ENCODE results near the gene GUCY1B1. TPM values are rescaled to one million over a fixed set of nuclear protein-coding genes. Genes with fewer than 3 reads are reported as not detected.
"Not testable (repeated sequence)": the region's sequence is repeated elsewhere in the genome, so short reads cannot be mapped to it uniquely, and the experiment has no call there.

The GUCY1B1 gene
- total RNA-seq, 2 experiments from 2014 or later, result 0.60 to 0.72 TPM

DNA sequence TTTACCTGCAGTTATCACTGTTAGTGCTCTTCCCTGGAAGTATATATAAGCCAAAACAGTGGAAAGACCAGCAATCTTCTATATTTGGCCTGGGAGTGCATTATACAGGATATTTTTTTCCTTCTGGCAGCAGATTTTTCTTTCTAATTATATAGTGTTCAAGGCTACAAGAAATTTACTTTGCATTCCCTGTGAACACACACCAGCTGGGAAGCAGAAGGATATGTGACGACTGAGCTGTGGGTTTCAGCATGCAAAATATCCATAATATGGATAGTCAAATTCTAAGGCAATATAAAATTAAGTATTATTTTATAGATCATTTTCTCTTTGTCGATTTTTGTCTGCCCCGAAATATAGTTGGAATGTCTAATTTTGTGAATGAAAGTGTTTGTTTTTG is 31.2 kb downstream of the GUCY1B1 start:
- intact Hi-C loops (cut with micrococcal nuclease), result no loop called here
- DNase-seq, result no peak
- no peaks in the 10 kb centered on the region for H3K36me3 Mint-ChIP-seq (ENCODE audit: low read depth)
- H3K9me3 Mint-ChIP-seq, result no peaks in the 10 kb centered on the region
- peaks cover 10% of the 10 kb centered on the region for H3K27me3 Mint-ChIP-seq (ENCODE audit: low read depth)
- H3K4me3 Mint-ChIP-seq, result no peak overlapping the region
- CTCF ChIA-PET, result no interaction called here
- no peaks in the 10 kb centered on the region for H3K4me1 Mint-ChIP-seq (ENCODE audit: low read depth)
- no peak overlapping the region for H3K27ac Mint-ChIP-seq

DNA sequence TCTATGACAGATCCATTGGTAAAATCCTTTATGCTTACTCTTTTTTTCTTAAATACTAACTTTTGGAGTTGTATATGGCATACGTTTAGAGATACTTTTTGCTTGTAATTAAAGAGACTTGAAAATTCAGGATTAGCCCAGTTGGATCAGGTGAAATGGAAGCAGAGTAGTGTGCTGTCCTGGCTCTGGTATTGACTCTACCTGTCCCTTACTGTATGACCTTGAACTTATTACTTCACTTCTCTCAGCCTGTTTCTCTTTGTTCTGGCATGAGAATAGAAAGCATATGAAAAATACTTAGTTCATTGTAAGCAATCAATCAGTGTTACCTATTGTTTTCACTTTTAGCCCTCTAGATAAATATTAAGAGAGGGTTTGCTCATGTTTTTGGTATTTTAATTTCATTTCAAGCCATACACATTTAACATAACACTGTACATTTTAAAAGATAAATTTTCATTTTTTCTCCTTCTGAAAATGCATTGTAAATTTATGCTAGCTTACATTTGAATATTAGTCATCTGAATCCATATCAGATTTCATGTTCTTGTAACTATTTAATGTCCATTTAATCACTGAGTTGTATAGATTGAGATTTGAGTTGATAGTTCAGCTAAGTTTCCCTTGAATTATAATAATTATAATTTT is 35.9 kb downstream of the GUCY1B1 start:
- H3K4me1 Mint-ChIP-seq (ENCODE audit: low read depth), result peaks cover 3% of the 10 kb centered on the region
- no peaks in the 10 kb centered on the region for H3K36me3 Mint-ChIP-seq (ENCODE audit: low read depth)
- peaks cover 11% of the 10 kb centered on the region for H3K27me3 Mint-ChIP-seq (ENCODE audit: low read depth)
- H3K9me3 Mint-ChIP-seq, result no peaks in the 10 kb centered on the region
- intact Hi-C loops (cut with micrococcal nuclease), result no loop called here
- no peak overlapping the region for H3K4me3 Mint-ChIP-seq
- no peak for DNase-seq
- CTCF ChIA-PET, result interaction anchor here (0.9 kb wide), 1 partner anchor 159 kb away, joined by 3 read pairs; no protein-coding TSS in a partner anchor
- H3K27ac Mint-ChIP-seq, result no peak overlapping the region

GRCh38 chr4:155795991-155796390 is 37.2 kb downstream of the GUCY1B1 start:
- Mint-ChIP-seq H3K9me3 (no peaks in the 10 kb centered on the region), H3K27ac (no peak overlapping the region), H3K27me3 (ENCODE audit: low read depth) (peaks cover 9% of the 10 kb centered on the region), H3K4me1 (ENCODE audit: low read depth) (peaks cover 3% of the 10 kb centered on the region), H3K4me3 (no peak overlapping the region), H3K36me3 (ENCODE audit: low read depth) (no peaks in the 10 kb centered on the region)
- DNase-seq, result no peak
- CTCF ChIA-PET, result interaction anchor here (0.6 to 0.7 kb wide), 2 partner anchors 10 to 360 kb away, joined by 3 to 4 read pairs; no protein-coding TSS in a partner anchor
- intact Hi-C loops (cut with micrococcal nuclease), result no loop called here

GRCh38 chr4:155797581-155797980 is 38.8 kb downstream of the GUCY1B1 start:
- H3K4me1 Mint-ChIP-seq (ENCODE audit: low read depth); intact Hi-C loops (cut with micrococcal nuclease); H3K27me3 Mint-ChIP-seq (ENCODE audit: low read depth); DNase-seq; H3K27ac Mint-ChIP-seq; H3K36me3 Mint-ChIP-seq (ENCODE audit: low read depth); H3K9me3 Mint-ChIP-seq; H3K4me3 Mint-ChIP-seq; CTCF ChIA-PET: not testable (repeated sequence)

DNA sequence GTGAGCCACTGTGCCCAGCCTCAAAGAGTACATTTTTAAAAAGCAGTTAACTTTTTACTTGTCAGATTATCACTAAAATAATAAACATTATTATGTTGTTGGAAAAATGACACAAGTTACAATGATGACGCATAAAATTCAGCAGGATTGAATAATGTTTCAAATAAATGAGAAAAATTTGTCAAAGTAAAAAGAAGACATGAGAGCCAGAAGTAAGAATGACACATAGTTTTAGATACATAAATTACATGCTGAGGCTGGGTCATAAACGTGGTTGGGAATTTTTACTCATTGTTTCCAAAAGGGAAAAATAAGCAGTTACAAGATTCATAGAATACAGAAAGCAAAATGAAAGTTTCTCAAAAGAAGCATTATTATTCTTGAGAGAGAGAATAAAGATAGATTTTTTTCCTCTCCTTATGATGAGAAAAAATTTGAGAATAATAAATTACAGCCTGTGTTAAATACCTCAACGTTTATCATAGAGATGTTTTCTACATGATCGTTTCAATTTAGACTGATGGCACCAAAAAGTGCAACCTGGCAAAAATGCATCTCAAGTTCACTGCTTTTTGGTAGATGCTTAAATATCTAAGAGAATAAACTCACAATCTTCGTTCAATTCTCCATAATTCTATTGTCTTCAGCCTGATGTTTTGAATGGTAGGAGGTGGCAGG is 40.4 kb downstream of the GUCY1B1 start:
- no peak for DNase-seq
- Mint-ChIP-seq H3K36me3 (ENCODE audit: low read depth) (no peaks in the 10 kb centered on the region), H3K4me3 (no peak overlapping the region), H3K27ac (no peak overlapping the region), H3K27me3 (ENCODE audit: low read depth) (peaks cover 7% of the 10 kb centered on the region), H3K9me3 (no peaks in the 10 kb centered on the region), H3K4me1 (ENCODE audit: low read depth) (peaks cover 3% of the 10 kb centered on the region)
- CTCF ChIA-PET, result no interaction called here
- intact Hi-C loops (cut with micrococcal nuclease), result no loop called here

DNA sequence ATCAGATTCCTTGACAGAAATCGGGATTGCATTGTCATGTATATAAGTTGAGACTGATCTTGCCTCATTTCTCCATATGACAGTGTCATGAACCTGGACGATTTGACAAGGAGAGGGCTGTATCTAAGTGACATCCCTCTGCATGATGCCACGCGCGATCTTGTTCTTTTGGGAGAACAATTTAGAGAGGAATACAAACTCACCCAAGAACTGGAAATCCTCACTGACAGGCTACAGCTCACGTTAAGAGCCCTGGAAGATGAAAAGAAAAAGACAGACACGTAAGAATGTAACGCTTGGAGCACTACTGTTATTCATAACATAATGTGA is 40.9 kb downstream of the GUCY1B1 start:
- Mint-ChIP-seq H3K4me1 (ENCODE audit: low read depth) (peaks cover 3% of the 10 kb centered on the region), H3K4me3 (no peak overlapping the region), H3K36me3 (ENCODE audit: low read depth) (no peaks in the 10 kb centered on the region), H3K27me3 (ENCODE audit: low read depth) (peaks cover 7% of the 10 kb centered on the region), H3K9me3 (no peaks in the 10 kb centered on the region), H3K27ac (no peak overlapping the region)
- intact Hi-C loops (cut with micrococcal nuclease), result no loop called here
- CTCF ChIA-PET, result no interaction called here
- DNase-seq, result no peak

DNA sequence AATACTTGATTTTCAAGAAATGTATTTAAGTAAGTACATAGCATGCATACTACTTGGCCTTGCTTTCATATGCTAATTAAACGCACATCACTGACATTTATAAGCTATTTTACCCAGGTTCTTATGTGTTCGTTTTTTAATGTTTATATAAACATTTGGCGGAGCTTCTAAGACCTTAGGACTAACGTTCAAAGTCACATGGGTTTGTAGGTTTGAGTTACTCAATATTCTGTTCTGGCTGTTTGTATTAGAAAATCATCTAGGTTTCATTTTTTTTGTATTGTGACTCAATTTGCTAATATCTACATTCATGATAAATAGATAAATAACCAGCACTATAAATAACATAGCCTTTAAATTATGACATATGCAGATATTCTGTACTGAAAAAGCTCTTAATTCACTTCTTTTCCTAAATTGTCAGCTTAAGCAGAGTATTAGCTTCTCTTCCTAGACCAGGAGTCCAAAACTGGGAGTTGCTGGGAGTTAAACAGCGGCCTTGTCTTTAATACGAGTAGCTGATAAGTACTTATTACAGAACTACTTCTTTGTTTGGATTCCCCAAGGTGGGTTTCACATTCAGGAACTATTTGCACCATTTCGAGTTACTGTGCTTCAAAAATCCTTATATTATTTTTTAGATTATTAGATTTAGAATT is 42.0 kb downstream of the GUCY1B1 start:
- Mint-ChIP-seq H3K27me3 (ENCODE audit: low read depth) (peaks cover 6% of the 10 kb centered on the region), H3K9me3 (no peaks in the 10 kb centered on the region), H3K27ac (no peak overlapping the region), H3K36me3 (ENCODE audit: low read depth) (no peaks in the 10 kb centered on the region), H3K4me1 (ENCODE audit: low read depth) (peaks cover 3% of the 10 kb centered on the region), H3K4me3 (no peak overlapping the region)
- intact Hi-C loops (cut with micrococcal nuclease), result no loop called here
- no peak for DNase-seq
- CTCF ChIA-PET, result interaction anchor here (1.3 kb wide), 1 partner anchor 11 kb away, joined by 3 read pairs; no protein-coding TSS in a partner anchor

GRCh38 chr4:155802190-155802959 is 43.6 kb downstream of the GUCY1B1 start:
- intact Hi-C loops (cut with micrococcal nuclease), result no loop called here
- H3K9me3 Mint-ChIP-seq, result no peaks in the 10 kb centered on the region
- peaks cover 3% of the 10 kb centered on the region for H3K4me1 Mint-ChIP-seq (ENCODE audit: low read depth)
- no peaks in the 10 kb centered on the region for H3K36me3 Mint-ChIP-seq (ENCODE audit: low read depth)
- H3K27me3 Mint-ChIP-seq (ENCODE audit: low read depth), result peaks cover 1% of the 10 kb centered on the region
- DNase-seq, result no peak
- no peak overlapping the region for H3K27ac Mint-ChIP-seq
- no peak overlapping the region for H3K4me3 Mint-ChIP-seq
- CTCF ChIA-PET, result no interaction called here

GRCh38 chr4:155805016-155805415 is 46.2 kb downstream of the GUCY1B1 start:
- DNase-seq, result no peak
- H3K27me3 Mint-ChIP-seq (ENCODE audit: low read depth), result peaks cover 1% of the 10 kb centered on the region
- no peak overlapping the region for H3K27ac Mint-ChIP-seq
- no peaks in the 10 kb centered on the region for H3K36me3 Mint-ChIP-seq (ENCODE audit: low read depth)
- no peak overlapping the region for H3K4me3 Mint-ChIP-seq
- H3K9me3 Mint-ChIP-seq, result no peaks in the 10 kb centered on the region
- no peaks in the 10 kb centered on the region for H3K4me1 Mint-ChIP-seq (ENCODE audit: low read depth)
- CTCF ChIA-PET, result interaction anchor here (1.1 kb wide), 1 partner anchor 148 kb away, joined by 3 read pairs; the partner anchor contains the start of gene CTSO
- intact Hi-C loops (cut with micrococcal nuclease), result no loop called here

GRCh38 chr4:155807021-155807420 is 48.2 kb downstream of the GUCY1B1 start:
- DNase-seq, result no peak
- no peak overlapping the region for H3K27ac Mint-ChIP-seq
- CTCF ChIA-PET, result interaction anchor here (0.6 kb wide), 1 partner anchor 1248 kb away, joined by 3 read pairs; no protein-coding TSS in a partner anchor
- H3K9me3 Mint-ChIP-seq, result no peaks in the 10 kb centered on the region
- peaks cover 1% of the 10 kb centered on the region for H3K27me3 Mint-ChIP-seq (ENCODE audit: low read depth)
- H3K4me3 Mint-ChIP-seq, result no peak overlapping the region
- no peaks in the 10 kb centered on the region for H3K36me3 Mint-ChIP-seq (ENCODE audit: low read depth)
- intact Hi-C loops (cut with micrococcal nuclease), result no loop called here
- no peaks in the 10 kb centered on the region for H3K4me1 Mint-ChIP-seq (ENCODE audit: low read depth)

DNA sequence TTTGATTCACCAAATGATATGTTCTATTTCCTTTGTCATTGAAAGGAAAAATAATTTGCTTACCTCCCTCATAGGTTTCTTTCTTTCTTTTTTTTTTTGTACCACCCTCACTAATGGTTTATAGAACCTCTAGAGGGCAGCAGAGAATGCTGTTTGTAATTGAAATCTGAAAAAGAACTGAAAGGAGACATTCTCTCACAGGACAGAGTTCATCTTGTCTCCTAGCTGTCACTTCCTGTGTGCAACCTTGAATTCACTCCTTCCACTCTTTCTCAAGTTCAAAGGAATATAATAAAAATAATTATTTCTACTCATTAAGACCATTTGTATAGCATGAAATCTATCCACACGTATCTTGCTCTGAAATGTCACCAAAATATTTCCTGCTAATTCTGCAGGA is 51.0 kb downstream of the GUCY1B1 start:
- no peak overlapping the region for H3K27ac Mint-ChIP-seq
- intact Hi-C loops (cut with micrococcal nuclease), result loop anchor here (1.0 to 5.0 kb wide), 3 partner anchors 143 to 1258 kb away; partner anchors contain the start of genes CTSO and PLRG1
- H3K36me3 Mint-ChIP-seq (ENCODE audit: low read depth), result no peaks in the 10 kb centered on the region
- H3K27me3 Mint-ChIP-seq (ENCODE audit: low read depth), result no peaks in the 10 kb centered on the region
- no peaks in the 10 kb centered on the region for H3K4me1 Mint-ChIP-seq (ENCODE audit: low read depth)
- H3K4me3 Mint-ChIP-seq, result no peak overlapping the region
- no peaks in the 10 kb centered on the region for H3K9me3 Mint-ChIP-seq
- peak; percentile 29 for DNase-seq
- CTCF ChIA-PET, result interaction anchor here (0.7 to 2.3 kb wide), 5 partner anchors 42 to 144 kb away, joined by 3 to 21 read pairs (median 4); partner anchors contain the start of gene CTSO

- intact Hi-C loops (cut with micrococcal nuclease), result loop anchor here (5.0 kb wide), 2 partner anchors 1156 to 1259 kb away; partner anchors contain the start of gene PLRG1
- Mint-ChIP-seq H3K4me1 (ENCODE audit: low read depth) (no peaks in the 10 kb centered on the region), H3K27ac (no peak overlapping the region), H3K27me3 (ENCODE audit: low read depth) (peaks cover 4% of the 10 kb centered on the region), H3K9me3 (no peaks in the 10 kb centered on the region), H3K4me3 (no peak overlapping the region), H3K36me3 (ENCODE audit: low read depth) (no peaks in the 10 kb centered on the region)
- DNase-seq, result no peak
- CTCF ChIA-PET, result interaction anchor here (1.0 to 2.3 kb wide), 3 partner anchors 10 to 142 kb away, joined by 3 to 21 read pairs (median 4); partner anchors contain the start of gene CTSO
These were observed 52.3 kb downstream of the GUCY1B1 start for GRCh38 chr4:155811083-155811482.

Data from activated naive CD4-positive, alpha-beta T cell treated with anti-CD3 and anti-CD28 coated beads for 36 hours (primary cell).